Nucleus accumbens (tissue), 56 donors: ENCODE data around the gene PTPRG.

Source experiments
- DNase-seq, 56 donors: peaks; one replicate each; lab custom pipeline; 2025; lab: John Stamatoyannopoulos, UW

The PTPRG gene

DNA sequence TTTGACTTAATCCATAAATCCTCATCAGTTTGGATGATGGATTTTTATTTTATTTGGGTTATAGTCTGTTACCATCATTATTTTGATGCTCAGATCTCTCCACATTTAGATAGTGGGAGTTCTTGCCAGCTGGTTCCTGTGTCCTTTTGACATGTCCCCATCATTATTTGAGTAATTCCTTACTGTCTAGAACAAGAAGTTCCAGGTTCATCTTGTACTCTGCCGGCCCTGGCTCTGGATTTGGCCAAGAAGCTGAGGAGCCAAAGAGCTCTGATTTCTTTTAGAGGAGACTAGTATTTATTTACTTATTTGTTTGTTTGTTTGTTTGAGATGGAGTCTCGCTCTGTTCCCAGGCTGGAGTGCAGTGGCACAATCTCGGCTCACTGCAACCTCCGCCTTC is 54.3 kb downstream of the PTPRG start:
- no peak for DNase-seq

DNA sequence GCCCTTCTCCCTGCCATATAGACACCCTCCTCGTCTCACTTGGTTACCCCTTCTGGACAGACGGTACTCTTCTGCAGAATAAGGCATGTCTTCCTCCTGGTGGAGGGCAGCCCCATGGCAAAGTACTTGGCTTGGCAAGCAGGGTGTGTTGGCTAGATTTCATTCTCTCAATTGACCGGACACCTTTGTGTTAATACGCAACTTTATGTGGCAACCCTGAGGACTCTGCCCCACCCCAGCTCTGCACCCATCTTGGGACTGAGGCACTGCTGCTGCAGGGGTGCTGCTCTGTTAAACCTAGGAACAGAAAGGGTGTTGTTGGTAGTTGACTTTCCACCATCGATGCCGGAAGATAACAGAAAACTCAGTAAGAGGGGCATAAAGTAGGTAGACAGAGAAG is 55.2 kb downstream of the PTPRG start:
- no peak for DNase-seq

DNA sequence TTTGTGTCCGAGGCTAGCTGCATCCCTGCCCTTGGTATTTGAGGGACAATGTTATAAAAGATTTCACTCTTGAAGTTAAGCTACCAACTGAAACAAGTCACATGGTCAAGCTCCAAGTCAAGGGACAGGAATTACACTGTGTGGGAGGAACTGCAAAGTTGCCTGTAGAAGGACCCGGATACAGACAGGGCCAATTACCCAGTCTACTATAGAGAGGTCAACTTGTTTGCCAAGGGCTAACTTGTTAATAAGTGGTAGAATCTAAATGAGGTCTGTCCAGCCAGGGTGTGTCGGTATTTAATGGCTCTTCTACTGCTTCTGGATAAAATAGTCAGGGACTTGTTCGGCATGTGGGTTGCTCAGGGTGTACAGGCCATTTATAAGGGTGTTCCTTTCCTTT is 55.7 kb downstream of the PTPRG start:
- DNase-seq = no peak

DNA sequence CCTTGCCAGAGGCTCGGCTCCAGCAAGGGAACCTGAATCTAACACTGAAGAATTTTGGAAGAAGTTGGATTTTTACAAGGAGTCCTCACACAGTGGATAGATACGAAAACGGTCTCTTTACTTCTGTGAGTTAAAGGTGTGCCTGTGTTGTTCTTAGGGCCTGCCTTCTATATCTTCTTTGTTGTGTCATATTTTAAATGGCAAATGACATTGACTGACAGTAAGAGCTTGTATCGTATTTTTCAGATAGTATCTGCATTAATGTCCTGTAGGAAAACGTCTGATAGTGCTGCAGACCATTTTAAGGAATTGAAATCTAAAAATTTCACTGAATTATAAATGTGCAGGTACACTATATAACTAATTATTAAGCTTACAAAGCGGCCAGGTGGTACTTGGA is 56.3 kb downstream of the PTPRG start:
- DNase-seq = no peak

DNA sequence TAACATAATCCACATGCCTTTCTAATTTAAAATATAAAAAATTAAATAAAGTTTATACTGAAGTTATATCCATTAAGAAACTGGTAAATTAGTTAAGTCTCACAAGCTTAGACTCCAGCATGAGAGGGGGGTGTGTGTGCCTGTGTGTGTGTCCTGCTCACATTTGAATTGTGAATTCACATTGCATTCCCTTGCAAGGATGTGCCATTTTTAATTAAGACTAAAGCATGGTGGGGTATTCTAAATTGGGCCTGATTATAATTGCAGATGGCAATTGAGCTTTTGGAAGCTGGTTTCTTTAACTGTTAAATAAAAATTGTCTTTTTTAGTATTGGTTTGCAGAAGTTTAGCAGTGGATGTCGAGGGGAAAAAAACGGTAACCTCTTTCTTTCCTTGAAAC is 56.9 kb downstream of the PTPRG start:
- DNase-seq = no peak

DNA sequence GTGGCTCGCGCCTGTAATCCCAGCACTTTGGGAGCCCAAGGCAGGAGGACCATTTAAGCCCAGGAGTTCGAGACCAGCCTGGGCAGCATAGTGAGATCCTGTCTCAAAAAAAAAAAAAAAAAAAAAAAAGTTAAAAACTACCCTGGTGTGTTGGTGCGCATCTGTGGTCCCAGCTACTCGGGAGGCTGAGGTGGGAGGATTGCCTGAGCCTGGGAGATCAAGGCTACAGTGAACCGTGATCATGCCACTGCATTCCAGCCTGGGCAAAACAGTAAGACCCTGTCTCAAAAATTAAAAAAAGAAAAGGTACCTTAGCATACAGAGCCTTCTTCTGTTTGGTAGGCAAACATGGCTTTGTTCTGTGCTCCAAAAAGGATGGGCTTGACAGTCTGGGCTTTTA is 57.5 kb downstream of the PTPRG start:
- DNase-seq = no peak

DNA sequence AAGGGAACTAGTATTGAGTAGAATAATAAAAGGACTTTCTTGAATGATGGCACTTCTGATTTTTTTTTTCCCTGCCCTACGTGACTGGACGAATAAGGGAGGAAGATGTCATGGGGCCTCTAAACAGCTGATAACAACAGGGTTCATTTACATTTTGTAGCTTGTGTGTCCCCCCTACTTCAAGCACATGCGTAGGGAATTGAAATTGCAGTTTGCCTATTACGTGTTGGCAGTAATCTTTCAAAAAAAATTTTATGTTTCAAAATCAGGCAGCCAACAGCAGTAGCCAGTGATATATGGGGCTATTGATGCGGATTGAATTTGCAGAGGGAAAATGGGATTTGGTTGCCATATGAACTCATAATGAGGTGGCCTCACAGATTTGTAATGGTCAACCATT is 58.7 kb downstream of the PTPRG start:
- no peak for DNase-seq

DNA sequence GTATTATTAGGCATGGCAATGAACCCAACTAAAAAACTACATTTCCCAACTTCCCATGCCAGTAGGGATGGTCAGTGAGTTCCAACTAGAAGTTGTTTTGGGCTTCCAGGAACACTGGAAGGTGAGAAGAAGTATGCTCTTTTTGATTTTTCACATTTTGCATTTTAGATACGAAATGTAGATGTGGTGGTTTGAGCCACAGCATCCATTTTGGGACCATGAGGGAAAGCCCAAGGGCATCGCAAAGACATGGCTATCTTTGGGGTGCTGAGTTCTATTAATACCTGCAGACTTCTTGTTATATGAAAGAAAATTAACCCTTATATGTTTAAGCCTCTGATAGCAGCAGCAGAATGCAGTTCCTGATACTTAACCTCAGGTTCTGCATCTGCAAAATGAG is 62.9 kb downstream of the PTPRG start:
- DNase-seq = no peak

DNA sequence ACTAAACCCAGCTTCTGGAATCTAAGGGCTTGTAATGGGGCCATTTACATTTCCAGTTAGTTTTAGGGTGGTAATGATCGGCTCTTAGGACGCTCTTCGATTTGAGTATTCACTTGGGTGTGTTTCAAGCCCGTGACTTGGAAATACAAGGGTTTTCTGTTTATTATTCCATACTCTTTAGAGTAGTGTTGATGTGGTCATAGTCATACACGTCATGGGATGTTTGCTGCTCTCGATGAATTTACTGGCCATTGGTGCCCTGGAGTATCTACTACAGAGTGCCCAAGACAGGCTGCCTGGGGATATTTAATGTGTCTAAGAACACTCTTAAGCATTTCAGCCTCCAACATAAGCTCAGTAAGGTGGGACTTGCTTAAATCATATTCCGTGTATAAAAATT is 64.1 kb downstream of the PTPRG start:
- no peak for DNase-seq

DNA sequence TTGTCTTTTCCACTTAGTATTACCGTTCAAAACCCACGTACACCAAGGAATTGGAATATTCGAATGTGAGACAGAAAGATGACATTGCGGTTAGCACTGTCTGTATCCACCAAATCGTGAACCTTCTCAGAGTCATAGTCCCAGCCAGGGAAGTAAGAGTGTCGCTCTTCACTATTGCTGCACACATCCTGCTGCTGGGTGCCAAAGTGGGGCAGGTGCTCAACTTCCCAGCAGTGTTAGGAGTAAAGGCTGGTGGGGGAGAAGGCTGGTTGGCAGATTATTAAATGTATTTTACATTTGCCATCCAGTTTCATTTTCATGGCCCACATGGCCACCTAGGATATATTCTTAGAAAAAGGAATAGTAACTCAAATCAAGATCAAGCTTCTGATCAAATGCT is 65.1 kb downstream of the PTPRG start:
- DNase-seq = no peak

DNA sequence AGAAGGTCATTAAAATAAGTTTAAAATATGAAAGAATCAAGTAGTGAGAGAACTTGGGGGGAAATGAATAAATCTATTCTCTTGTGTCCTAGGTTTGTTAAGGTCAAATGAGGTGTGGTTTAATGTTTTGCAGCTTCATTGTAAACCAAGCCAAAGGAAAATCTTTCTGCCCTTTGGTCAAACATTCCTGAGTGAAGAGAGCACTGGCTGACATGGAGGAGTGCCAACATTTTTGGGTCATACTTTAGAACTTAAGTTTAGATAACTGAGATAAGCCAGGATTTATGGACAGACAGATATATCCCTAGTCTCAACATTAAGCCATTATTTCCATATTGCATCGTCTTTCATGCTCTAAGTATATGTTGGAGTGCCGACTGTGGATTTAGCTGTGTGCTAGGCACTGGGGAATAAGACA is 66.4 kb downstream of the PTPRG start:
- DNase-seq = no peak

DNA sequence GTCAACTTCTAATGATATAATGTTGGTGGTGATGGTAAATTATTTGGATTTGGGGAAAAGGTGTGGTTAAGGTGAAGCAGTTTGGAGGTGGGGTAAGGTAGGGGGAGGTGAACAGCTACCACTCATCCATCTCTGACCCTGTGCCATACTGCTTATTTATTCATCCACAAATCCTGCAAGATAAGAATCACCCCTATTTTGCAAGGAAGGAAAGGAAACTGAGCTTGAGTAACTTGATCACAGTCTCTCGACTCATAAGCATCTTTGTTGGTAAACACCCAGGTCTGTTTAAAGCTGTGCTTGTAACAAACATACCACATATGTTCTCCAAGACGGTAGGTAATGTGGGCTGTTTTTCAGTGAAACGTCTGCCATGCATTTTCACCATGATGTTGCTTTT is 67.3 kb downstream of the PTPRG start:
- DNase-seq = no peak

DNA sequence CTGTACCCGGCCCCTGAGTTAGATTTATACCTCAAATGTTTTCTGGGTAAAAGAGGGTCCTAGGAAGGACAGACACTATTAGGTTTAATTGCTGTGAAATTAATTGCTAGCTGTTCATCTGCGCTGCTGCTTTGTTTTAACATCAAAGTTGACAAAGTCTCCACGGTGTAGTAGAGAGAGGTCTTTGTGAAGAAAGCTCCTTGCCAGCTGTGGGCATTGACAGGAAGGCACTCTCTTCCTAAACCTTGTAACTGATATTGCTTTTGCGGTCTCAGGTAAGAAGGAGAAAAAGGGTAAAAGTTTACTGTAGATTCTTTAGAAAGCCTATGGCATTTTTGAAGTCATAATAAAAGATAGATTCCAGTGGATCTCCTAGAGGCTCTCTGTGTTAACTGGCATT is 68.1 kb downstream of the PTPRG start:
- no peak for DNase-seq

DNA sequence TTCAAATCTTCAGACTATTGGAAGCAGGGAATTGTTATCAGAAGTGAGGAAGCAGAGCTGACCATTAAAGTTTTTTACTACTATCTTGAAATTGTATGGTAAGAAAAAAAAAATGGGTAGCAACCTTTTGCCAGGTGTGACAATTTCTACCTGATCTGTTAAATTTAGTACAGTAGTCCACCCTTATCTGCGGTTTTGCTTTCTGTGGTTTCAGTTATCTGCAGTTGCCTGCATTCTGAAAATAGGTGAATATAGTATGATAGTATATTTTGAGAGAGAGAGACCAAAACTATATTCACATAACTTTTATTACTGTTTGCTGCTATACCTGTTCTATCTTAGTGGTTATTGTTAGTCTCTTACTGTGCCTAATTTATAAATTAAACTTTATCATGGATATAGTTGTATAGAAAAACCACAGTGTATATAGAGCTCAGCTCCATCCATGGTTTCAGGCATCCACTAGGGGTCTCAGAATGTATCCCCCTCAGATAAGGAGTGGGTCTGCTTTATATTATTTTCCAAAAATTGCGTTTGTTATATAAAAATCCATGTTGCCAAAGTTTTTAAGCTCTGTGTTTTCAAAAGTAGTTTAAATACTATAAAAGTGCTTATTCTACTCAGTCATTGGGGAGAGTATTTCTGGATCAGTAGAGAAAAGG is 69.9 kb downstream of the PTPRG start:
- no peak for DNase-seq

DNA sequence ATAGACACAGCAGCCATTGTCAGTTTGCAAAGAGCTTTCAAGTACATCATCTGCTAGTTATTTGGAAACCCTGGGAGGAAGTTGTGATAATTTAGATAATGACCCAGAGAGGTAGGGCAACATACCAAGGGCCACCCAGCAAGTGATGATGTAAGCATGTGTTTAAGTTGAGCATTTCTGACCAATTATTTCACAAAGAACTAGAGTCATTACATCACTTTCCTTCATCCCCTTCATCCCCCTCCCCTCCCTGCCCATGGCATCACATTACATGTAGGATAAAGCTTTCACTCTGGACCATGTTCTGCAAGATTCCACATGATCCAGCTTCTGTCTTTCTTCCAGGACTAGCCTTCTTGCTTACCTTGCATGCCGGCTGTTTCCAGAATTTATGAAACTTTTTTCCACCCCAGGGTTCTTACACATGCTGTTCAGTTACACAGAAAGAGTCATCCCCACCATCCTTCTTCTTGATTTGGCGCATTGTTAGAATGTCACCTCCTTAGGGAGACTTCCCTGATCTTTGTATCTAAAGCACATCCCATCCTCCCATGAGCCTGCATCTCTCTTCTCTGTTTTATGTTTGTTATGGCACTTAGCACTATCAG is 71.3 kb downstream of the PTPRG start:
- DNase-seq = no peak

DNA sequence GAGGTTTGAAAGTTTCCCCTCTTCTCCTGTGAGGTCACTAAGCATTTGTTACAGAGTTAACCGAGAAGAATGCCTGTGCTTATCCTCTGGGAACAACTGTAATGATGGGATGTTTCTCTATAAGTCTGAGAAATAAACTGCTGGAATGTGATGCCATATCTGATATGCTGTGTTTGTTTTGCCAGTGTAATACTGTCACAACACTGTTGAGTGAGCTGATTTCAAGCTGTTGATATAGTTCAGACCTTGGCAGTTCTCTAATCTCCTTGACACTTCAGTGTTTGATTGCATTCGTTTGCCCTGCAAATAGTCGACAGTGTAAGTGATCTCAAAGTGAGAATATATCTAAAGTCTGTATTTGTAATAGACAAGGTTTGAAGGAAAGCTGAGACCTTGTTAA is 73.3 kb downstream of the PTPRG start:
- DNase-seq = no peak

DNA sequence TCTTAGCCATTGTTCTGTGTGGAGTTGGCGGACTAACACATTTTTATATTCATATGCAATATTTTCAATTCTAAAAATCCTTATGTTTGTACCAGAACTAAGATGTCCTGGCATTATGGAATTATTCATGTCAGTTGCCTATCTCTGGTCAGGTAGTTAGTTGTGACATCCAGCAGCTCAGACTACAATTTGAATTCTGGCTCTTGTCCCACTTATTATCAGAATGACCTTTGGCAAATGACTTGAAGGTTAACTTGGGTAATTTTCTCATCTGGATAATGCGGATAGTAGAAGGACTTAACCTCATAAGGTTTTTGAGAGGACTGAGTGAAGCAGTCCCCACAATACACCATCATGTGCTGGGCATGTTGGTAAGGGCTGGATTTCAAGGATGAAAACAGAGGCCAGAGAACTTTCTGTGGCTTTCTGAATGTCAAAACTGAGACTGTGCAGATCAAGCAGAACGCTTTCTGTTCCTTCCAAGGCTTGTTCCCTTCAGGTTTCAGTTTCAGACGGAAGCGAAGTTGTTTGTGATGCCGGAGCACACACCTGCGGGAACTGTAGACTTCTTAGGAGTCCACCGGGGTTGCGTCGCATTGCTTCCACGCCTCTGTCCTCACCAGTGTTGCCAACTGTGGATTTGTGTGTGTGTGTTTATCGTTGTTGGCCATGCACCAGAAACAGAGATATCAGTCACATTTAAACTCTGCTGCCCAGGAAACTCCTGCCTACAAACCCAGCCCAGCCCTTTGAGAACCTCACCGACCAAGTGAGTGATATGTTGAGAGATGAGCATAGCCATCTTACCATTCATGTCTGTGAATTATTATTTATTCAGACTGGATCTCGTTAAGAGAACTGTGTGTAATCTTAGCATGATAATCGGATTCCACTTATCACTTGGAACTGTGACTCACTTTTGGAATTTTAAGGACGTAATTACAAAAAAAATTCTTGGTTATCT is 76.0 kb downstream of the PTPRG start:
- no peak for DNase-seq

DNA sequence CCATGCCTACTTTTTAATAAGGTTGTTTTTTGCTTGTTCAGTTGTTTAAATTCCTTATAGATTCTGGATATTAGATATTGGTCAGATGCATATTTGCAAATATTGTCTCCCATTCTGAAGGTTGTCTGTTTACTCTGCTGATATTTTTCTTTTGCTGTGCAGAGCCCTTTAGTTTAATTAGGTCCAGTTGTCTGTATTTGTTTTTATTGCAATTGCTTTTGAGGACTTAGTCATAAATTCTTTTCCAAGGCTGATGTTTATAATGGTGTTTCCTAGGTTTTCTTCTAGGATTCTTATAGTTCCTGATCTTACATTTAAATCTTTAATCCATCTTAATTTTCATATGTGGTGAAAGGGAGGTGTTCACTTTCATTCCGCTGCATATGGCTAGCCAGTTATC is 77.4 kb downstream of the PTPRG start:
- no peak for DNase-seq

DNA sequence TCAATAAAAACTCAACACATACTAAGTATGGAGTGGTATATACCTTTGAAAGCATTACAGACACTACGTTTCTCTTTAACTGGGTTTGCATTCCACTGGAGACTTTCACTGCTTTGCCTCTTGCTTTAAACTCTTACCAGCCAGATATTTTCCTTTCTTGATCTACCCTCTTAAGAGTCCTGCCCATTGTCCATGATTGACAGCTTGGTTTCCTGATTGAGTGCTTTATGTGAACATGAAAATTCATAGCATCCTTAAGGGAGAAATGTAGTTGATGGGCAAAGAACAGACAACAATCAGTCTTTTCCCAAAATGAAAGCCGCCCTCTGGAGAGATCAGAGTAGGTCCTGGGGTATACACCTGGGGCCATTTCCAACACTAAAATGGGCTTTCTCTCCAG is 78.6 kb downstream of the PTPRG start:
- no peak for DNase-seq

DNA sequence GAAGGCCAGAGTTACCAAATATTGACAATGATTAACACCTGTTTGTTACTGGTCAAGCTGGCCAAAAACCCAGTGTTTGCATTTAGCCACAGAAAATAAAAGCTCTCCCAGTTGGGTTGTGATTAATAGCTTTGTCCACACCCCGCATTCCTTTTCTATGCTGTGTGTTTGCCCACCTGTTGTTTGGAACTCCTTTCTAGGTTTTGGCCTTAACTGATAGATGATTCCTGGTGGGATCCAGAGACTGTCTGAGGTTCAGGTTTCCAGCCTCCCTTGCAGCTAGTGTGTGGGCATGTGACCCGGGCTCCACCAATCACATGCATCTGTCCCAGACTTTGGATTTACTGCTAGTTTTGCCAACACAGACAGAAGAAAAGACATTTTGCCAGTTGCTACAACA is 83.8 kb downstream of the PTPRG start:
- no peak for DNase-seq

DNA sequence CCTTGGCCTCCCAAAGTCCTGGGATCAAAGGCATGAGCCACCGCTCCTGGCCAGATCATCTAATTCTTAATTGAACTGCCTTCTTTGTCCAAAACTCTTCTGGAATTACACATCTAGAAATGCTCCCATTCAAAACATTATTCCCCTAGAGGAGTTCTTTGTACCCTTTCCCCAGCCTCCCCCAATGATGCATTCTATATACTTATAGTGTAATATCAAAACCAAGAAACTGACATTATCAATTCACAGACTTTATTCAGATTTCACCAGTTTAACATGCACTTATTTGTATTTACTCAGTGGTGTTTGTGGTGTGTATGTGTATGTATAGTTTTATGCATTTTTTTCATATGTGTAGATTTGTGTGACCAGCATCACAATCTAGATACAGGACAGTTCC is 85.0 kb downstream of the PTPRG start:
- DNase-seq = no peak
